Stimulated activated CD8-positive, alpha-beta memory T cell treated with anti-CD3 and anti-CD28 coated beads, Interleukin-4, amount 100 ng/mL, for 24 hours (primary cell): ENCODE data around the gene TNFAIP2.
"Not testable (repeated sequence)": the region's sequence is repeated elsewhere in the genome, so short reads cannot be mapped to it uniquely, and the experiment has no call there.

Experiments used
- DNase-seq: peaks from one replicate; pipeline ENCODE4 v3.0.0-alpha.2; 2020; ENCODE audit warnings: low read depth

The TNFAIP2 gene

DNA sequence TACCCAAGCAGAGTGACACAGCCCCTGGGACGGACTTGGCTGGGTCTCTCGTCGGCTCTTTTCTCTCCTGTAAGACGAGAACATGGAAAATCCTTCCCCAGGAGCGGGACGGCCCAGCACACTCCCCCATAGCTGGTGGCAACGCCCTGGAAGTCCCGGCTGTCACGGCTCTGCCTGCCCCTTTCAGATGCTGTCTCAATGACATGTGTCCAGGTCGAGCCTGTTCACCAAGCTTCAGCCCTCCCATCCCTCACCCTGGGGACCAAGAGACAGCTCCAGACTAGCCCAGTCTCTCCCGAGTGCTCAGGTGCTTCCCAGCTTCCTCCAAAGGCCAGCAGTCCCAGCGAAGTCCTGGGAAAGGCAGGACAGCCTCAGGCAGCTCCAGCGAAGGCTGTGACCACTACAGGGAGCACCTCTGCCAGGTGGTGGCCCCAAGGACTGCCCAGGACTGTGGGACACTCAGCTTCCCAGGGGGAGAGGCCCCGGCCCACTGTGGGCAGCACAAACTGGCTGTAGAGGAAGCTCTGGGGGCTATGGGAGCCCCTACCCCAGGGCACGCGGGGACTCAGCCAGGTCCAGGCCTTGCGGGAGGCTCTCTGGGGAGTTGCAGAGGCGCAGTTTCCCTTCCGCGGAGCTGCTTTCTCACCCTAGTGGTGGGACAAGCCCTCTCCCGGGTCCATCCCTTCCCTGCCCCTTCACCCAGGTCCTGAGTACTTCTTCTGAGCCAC is 33.6 kb downstream of the TNFAIP2 start:
- no peak for DNase-seq

DNA sequence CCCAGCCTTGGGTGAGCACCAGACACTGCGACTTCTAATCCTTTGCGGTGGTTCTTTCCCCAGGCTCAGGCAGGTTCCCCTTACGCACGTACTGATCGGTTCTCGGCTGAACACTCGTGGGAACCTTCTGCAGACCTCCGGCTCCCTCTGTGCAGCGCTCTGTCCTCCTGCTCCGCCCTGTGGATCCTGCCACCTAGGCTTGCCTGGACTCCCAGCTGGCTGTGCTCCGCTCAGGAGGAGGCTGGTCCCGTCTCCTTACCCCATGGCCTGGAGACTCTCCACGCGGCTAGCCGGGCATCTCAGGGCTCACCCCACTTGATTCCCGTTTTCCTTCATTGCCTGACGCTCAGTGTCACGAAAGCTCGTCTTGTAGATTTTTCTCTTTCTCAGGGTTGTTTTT is 34.7 kb downstream of the TNFAIP2 start:
- no peak for DNase-seq

- DNase-seq = no peak
These were observed 35.4 kb downstream of the TNFAIP2 start for GRCh38 chr14:103158688-103159087.

DNA sequence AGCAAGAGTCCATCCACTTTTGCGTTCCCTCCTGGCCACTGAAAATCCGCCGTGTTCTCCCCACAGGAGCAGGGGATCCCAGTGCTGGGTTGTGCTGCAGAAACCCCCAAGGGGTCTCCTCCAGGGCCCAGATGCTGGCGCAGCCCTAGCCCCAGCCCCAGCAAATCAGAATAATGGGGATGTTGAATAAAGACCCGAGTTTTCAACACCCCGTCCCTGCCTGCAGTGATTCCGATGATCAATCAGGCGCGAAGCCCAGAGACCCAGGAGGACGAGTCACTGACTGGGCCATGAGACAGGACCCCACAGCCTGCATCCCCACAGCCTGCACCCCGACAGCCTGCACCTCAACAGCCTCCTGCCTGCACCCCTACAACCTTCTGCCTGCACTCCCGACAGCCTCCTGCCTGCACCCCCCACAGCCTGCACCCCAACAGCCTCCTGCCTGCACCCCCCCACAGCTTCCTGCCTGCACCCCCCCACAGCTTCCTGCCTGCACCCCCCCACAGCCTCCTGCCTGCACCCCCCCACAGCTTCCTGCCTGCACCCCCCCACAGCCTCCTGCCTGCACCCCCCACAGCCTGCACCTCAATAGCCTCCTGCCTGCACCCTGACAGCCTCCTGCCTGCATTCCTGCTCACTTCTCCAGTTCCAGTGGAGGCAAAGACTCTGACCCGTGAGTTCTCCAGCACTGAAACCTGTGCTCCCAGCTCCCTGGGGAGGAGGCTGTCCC is 37.2 kb downstream of the TNFAIP2 start:
- DNase-seq = no peak

DNA sequence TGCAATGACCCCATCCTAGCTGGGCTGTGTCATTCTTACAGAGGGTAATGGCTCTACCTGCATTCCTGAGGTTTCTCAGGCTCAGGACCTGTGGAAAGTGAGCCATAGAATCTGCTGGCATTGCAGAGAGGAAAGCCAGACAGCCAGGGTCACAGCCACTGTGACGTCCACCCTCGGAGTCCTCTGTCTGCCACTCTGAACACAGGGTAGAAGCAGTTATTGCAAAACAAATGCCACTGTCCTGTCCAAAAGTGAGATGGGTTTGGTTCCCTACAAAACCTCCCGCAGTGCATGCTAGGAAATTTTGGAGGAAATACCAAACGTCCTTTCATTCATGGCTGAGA is 37.8 kb downstream of the TNFAIP2 start:
- no peak for DNase-seq

- no peak for DNase-seq
These were observed 39.9 kb downstream of the TNFAIP2 start for GRCh38 chr14:103163199-103163598.

- no peak for DNase-seq
These were observed 40.7 kb downstream of the TNFAIP2 start for GRCh38 chr14:103164006-103164405.

DNA sequence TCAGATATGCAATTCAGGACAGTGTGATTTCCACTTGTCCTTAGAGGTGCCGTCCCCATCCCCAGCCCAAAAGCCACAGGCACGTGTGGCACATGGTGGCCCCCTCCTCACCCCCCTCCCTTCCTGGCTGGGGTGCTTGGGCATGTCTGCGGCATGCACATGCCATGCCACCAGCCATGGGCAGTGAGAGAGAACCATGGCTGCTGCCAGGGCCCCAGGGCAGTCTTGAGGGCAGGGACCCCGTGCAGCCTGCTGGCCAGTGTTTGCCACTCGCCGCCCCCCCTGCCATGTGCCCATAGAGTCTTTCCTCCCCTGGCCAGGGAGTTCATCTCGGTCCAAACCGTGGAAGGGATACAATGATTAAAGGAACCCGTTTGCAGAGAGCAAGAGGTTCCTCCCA is 41.5 kb downstream of the TNFAIP2 start:
- DNase-seq = no peak

DNA sequence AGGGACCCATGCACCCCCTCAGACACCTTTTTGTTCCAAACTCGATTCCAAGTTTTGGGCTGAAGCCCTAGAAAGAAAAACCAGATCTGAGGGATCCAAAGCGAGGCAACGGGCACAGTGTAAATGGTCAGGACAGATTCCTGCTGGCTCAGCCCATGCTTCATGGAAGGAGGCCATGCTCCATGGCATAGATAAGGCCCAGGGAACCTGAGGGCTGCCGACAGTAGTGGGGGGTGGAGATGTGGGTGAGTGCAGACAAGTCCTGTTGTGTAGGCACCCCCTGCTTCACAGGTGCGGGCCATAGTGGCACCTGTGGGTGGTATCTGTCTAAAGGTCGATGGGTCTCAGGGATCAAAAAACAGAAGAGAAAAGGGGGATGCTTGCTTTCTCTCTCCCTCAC is 42.1 kb downstream of the TNFAIP2 start:
- DNase-seq = no peak

GRCh38 chr14:103169954-103170353 is 46.7 kb downstream of the TNFAIP2 start:
- DNase-seq = no peak

GRCh38 chr14:103171206-103171605 is 47.9 kb downstream of the TNFAIP2 start:
- DNase-seq = not testable (repeated sequence)

DNA sequence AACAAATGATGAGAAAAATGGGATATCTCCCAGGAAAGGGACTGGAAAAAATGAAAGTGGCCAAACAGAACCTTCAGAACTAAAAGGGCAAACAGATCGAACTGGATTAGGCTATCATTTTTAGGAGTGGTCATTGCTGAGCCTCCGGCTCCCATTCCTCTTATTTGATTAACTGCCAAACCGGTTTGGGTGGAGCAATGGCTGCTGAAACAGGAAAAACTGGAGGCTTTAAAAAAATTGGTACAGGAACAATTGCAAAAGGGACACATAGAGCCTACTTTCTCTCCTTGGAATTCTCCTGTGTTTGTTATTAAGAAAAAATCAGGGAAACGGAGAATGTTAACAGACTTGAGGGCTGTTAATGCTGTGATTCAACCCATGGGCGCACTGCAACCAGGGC is 49.7 kb downstream of the TNFAIP2 start:
- no peak for DNase-seq

- DNase-seq = not testable (repeated sequence)
These were observed 50.6 kb downstream of the TNFAIP2 start for GRCh38 chr14:103173887-103174286.

DNA sequence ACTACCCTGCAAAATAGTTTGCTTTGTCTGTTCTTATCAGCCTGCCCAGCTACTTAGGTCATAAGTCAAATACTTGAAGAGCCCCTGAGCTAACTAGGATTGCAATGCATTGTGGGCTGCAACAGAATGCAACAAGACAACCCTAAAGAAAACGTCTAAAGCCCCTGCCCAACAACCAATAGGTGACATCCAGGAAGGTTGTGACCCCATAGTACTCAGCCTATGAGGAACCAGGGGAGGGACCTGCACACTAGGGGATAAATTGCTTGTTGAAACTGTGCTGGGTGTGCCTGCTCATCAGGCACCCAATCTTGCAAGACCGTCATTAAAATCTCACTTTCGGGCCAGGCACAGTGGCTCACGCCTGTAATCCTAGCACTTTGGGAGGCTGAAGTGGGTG is 52.9 kb downstream of the TNFAIP2 start:
- not testable (repeated sequence) for DNase-seq

- DNase-seq = no peak
These were observed 54.1 kb downstream of the TNFAIP2 start for GRCh38 chr14:103177376-103177775.

DNA sequence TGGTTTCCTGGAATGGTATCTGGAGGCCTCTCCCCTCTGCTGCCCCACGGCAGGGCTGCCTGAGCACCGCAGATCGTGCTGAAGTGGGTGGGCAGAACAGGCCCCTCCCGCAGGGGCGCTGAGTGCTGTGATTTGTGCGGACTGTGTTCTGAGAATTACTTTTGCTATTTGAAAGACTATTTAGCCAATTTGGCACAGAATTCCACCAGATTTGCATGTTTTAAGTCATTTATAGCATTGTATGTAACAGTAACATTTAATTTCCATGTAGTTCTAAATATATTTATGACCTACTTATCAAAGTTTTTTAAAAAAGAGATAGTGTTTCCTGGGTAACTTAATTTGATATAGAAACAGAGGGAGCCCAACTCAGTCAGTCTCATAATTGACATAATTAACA is 55.3 kb downstream of the TNFAIP2 start:
- no peak for DNase-seq

DNA sequence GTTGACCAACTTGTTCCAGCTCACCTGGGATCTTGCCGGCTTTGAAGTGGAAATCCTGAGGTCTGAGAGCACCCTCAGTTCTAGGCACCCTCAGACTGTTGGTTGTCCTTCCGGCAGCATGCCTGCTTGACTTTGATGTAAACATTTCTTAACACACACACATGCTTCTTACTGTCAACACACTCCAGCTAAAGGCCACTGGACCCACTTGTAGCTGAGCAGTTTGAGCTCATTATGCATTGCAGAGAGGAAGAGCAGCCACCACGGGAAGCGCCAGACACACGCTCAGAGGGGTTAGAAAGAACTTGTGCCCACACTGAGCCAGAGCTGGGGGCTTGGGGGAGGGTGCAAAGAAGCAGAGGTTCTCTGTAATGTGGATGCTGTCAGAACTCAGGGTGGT is 55.8 kb downstream of the TNFAIP2 start:
- no peak for DNase-seq

- DNase-seq = no peak
These were observed 57.1 kb downstream of the TNFAIP2 start for GRCh38 chr14:103180331-103180730.

DNA sequence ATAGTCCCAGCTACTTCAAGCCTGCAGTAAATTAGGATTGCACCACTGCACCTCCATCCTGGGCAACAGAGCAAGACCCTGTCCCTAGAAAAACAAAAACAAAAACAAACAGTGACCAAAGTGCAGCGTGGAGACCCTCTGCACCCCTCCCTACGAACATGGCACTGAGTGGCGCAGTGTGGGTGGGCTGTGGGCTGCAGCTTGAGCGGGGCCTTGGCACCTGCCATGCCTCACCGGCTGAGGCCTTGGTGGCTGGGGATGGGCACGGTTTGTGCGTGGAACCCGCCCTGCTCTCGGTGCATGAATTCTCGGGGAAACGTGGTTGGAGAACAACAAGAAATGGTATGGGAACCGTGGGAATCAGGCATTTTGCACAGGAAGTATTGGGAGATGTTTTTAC is 60.8 kb downstream of the TNFAIP2 start:
- no peak for DNase-seq

DNA sequence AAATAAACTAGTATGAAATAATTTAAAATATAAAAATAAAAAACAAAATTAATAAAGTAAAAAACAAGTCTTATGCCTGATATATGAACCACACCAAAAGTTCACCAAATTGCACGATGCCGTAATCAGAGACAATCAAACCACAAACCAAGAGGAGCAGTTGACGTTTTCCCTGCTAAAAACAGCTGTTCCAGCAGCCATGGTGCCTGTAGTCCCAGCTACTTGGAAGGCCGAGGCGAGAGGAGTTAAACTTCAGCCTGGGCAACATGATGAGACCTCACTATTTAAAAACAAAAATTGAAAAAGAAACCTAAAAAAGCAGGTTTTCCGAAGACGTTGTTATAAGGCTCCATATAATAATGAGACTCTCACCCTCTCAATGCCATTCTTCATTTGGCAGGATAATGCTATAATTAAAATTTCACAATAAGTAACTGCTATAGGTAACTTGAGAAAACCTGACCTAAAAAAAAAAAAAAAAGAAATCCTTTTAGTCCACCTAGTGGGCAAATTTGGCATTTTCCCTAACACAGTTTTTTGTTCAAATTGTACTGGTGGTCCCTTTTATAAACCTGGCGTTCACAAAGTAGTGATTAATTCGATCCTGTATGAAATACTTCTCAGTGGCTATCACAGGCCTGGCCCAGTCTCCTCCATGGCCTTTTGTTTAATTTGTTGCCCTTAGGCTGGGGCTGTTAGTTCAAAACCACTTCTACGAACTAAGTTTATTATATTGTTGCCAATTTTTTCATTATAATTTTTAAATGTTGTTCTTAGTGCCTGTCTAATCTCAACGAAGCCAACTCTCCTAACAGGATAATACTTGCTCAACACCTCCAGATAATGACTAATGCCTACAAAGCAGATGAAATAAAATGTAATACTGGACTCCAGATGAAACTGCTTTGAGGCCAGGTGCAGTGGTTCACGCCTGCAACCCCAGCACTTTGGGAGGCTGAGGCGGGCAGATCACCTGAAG is 62.1 kb downstream of the TNFAIP2 start:
- no peak for DNase-seq

DNA sequence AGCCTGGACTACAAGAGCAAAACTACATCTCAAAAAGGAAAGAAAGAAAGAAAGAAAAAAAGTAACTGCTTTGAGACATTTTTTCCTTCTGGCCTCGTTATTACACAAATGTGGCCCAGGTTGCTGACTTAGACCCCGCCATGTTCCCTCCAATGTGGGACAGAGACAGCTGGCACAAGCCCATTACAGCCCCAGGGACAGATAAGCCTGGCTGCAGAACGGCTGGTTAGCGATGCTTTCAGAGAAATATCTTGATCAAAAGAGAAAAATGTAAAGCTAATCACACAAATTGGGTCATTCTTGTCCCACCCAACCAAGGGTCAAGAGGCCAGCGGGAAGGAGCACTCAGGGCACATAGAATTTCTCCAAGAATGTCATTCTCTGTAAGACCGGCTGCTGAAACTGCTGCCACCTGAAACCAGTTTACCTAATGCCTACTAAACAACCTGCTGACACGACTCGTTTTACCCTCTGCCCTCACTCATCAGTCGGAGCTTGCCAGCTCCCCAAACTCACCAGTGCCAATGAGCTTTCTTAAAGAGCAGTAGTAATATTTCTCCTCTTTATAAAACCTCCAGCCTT is 63.1 kb downstream of the TNFAIP2 start:
- no peak for DNase-seq
